ENCODE measurements around the gene SPATS2. TPM values are rescaled to one million over a fixed set of nuclear protein-coding genes. Genes with fewer than 3 reads are reported as not detected.

The SPATS2 gene
- total RNA-seq, 1 experiment from 2014 or later, result 43.1 TPM

GRCh38 chr12:49462083-49462744 lies 95.0 kb downstream of the SPATS2 start:
- H3K4me1 Mint-ChIP-seq (ENCODE audit: low read depth, unreplicated experiment), result no peaks in the 10 kb centered on the region
- H3K36me3 Mint-ChIP-seq (ENCODE audit: insufficient read depth, unreplicated experiment), result peaks cover 17% of the 10 kb centered on the region
- H3K9me3 ChIP-seq, result no peaks in the 10 kb centered on the region
- BruUV-seq (replicated peaks), result no TSS peak
- no peak overlapping the region for H3K27ac Mint-ChIP-seq (ENCODE audit: unreplicated experiment)
- no peaks in the 10 kb centered on the region for H3K9me3 Mint-ChIP-seq (ENCODE audit: unreplicated experiment)
- intact Hi-C loops (cut with micrococcal nuclease; ENCODE audit: unreplicated experiment), result no loop called here
- TF ChIP-seq CTCF (IDR thresholded peaks at IDR 0.05; ENCODE audit: insufficient read depth in 1 of 2, low read depth in 1 of 2, low read length in 1 of 2, severe bottlenecking in 1 of 2, unreplicated experiment in 1 of 2), result no peak
- DNase-seq, result no peak
- ChIA-PET CTCF (interaction anchor here (0.6 to 1.4 kb wide), 2 partner anchors 131 to 331 kb away, joined by 3 to 4 read pairs; partner anchors contain the start of gene TUBA1B), POLR2A (no interaction called here)
- no peaks in the 10 kb centered on the region for H3K27me3 Mint-ChIP-seq (ENCODE audit: insufficient read depth, unreplicated experiment)
- H3K27me3 ChIP-seq (replicated peaks; ENCODE audit: control insufficient read depth, insufficient read depth, low read length), result no peaks in the 10 kb centered on the region
- H3K4me1 ChIP-seq, result no peaks in the 10 kb centered on the region
- H3K36me3 ChIP-seq (ENCODE audit: control insufficient read depth, insufficient read depth, low read length), result peaks cover 2% of the 10 kb centered on the region; the same call in 1 of the 2 replicates
- H3K4me3 Mint-ChIP-seq (ENCODE audit: unreplicated experiment), result no peak overlapping the region
- H3K4me3 ChIP-seq (ENCODE audit: low read depth, low read length), result no peak overlapping the region

- Mint-ChIP-seq H3K27ac (ENCODE audit: unreplicated experiment) (no peak overlapping the region), H3K4me1 (ENCODE audit: low read depth, unreplicated experiment) (no peaks in the 10 kb centered on the region), H3K9me3 (ENCODE audit: unreplicated experiment) (no peaks in the 10 kb centered on the region), H3K4me3 (ENCODE audit: unreplicated experiment) (no peak overlapping the region), H3K27me3 (ENCODE audit: insufficient read depth, unreplicated experiment) (no peaks in the 10 kb centered on the region), H3K36me3 (ENCODE audit: insufficient read depth, unreplicated experiment) (peaks cover 6% of the 10 kb centered on the region)
- no peaks in the 10 kb centered on the region for H3K4me1 ChIP-seq
- ChIA-PET CTCF (interaction anchor here (0.5 kb wide), 1 partner anchor 158 kb away, joined by 3 read pairs; the partner anchor contains the start of gene PRPF40B), POLR2A (interaction anchor here (0.6 kb wide), 1 partner anchor 1557 kb away, joined by 3 read pairs; no protein-coding TSS in a partner anchor)
- H3K36me3 ChIP-seq (ENCODE audit: control insufficient read depth, insufficient read depth, low read length), result peaks cover 2% of the 10 kb centered on the region; the same call in 1 of the 2 replicates
- intact Hi-C loops (cut with micrococcal nuclease; ENCODE audit: unreplicated experiment), result no loop called here
- no peak for DNase-seq
- H3K4me3 ChIP-seq (ENCODE audit: low read depth, low read length), result no peak overlapping the region
- H3K27me3 ChIP-seq (replicated peaks; ENCODE audit: control insufficient read depth, insufficient read depth, low read length), result no peaks in the 10 kb centered on the region
- H3K9me3 ChIP-seq, result no peaks in the 10 kb centered on the region
- no peak for TF ChIP-seq CTCF (IDR thresholded peaks at IDR 0.05; ENCODE audit: insufficient read depth in 1 of 2, low read depth in 1 of 2, low read length in 1 of 2, severe bottlenecking in 1 of 2, unreplicated experiment in 1 of 2)
- BruUV-seq (replicated peaks), result no TSS peak
Measured at GRCh38 chr12:49465132-49465531, 97.9 kb downstream of the SPATS2 start.

GRCh38 chr12:49470986-49471385 lies 103.7 kb downstream of the SPATS2 start:
- Histone ChIP-seq H3K4me3 (ENCODE audit: low read depth, low read length) (no peak overlapping the region), H3K36me3 (ENCODE audit: control insufficient read depth, insufficient read depth, low read length) (peaks cover under 1% of the 10 kb centered on the region; the same call in 1 of the 2 replicates), H3K4me1 (no peaks in the 10 kb centered on the region), H3K27me3 (replicated peaks; ENCODE audit: control insufficient read depth, insufficient read depth, low read length) (no peaks in the 10 kb centered on the region), H3K9me3 (no peaks in the 10 kb centered on the region)
- no peaks in the 10 kb centered on the region for H3K27me3 Mint-ChIP-seq (ENCODE audit: insufficient read depth, unreplicated experiment)
- no peak overlapping the region for H3K27ac Mint-ChIP-seq (ENCODE audit: unreplicated experiment)
- intact Hi-C loops (cut with micrococcal nuclease; ENCODE audit: unreplicated experiment), result no loop called here
- ChIA-PET POLR2A (no interaction called here), CTCF (interaction anchor here (0.6 to 1.2 kb wide), 2 partner anchors 176 to 931 kb away, joined by 3 read pairs; partner anchors contain the start of gene PRPH)
- no peak overlapping the region for H3K4me3 Mint-ChIP-seq (ENCODE audit: unreplicated experiment)
- DNase-seq, result no peak
- TF ChIP-seq CTCF (IDR thresholded peaks at IDR 0.05; ENCODE audit: insufficient read depth in 1 of 2, low read depth in 1 of 2, low read length in 1 of 2, severe bottlenecking in 1 of 2, unreplicated experiment in 1 of 2), result no peak
- H3K4me1 Mint-ChIP-seq (ENCODE audit: low read depth, unreplicated experiment), result peaks cover 6% of the 10 kb centered on the region
- BruUV-seq (replicated peaks), result no TSS peak
- no peaks in the 10 kb centered on the region for H3K9me3 Mint-ChIP-seq (ENCODE audit: unreplicated experiment)
- peaks cover 5% of the 10 kb centered on the region for H3K36me3 Mint-ChIP-seq (ENCODE audit: insufficient read depth, unreplicated experiment)
